MV-4-11 (cell line): ENCODE results near the gene RPP25.
A peak's percentile ranks its signal among the peaks of the same experiment; 100 is the strongest.

ENCODE experiments used
- DNase-seq: peaks from one replicate; lab custom pipeline; 2025; lab: John Stamatoyannopoulos, UW

Gene RPP25

GRCh38 chr15:74956648-74957475, at the start of gene RPP25:
RPP25 (minus strand) TSS chr15:74956772; CDS start chr15:74956583, 189 bp downstream.
- DNase-seq, result peak; percentile 46

- no peak for DNase-seq
Measured at GRCh38 chr15:75002398-75002797, 45.8 kb upstream of the RPP25 start.

- no peak for DNase-seq
Measured at GRCh38 chr15:75001310-75001709, 44.7 kb upstream of the RPP25 start.

- DNase-seq, result no peak
Measured at GRCh38 chr15:74997543-74997942, 41.0 kb upstream of the RPP25 start.

DNA sequence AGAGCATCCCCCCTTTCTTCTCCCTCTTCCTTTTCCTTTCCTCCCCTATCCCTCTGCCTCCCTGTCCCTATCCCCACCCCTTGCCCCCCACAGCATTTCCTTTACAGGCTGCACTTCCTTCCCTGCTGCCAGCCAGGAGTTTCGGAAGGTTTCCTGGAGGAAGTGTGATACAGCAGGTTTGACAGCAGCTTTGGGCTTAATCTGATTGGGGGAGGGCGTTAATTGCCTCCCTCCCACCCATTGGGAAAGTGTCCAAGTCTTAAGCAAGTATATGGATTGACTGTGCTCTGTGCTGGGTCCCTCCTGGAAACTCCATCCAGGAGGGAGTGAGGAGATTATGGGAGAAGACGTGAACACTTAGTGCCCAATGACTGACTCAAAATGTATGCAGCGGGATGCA, 40.6 kb upstream of the RPP25 start:
- no peak for DNase-seq

- DNase-seq, result no peak
Measured at GRCh38 chr15:74995779-74996765, 39.5 kb upstream of the RPP25 start.

DNA sequence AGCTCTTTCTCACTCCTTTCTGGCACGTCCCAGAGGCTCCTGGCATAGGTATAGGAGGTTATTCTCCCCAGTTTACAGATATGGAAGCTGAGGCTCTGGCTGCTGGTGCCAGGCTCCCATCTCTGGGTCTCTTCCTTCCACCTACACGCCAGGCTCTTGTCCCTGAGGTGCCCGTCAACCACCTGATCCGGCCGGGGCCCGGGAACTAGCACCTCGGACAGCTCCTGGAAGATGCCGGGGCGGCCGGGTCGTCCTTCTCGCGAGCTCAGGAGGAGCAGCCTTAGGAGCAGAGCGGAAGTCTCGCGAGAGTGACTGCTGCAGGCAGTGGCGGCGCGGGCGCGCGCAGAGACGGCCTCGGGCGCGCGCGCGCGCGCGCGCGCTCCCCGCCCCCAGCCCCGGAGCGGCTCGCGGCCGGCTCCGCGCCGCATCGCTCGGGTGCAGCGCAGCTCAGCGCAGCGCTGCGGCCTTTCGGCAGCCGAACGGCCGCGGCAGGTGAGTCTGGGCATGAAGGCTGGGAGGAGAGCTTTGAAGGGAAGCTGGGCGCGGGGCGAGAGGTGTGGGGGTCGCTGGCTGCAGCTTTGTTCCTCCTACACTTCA, 38.7 kb upstream of the RPP25 start, which contains the start of gene SCAMP5:
Gene SCAMP5 (plus strand): TSS at position 382 of the 597 bp plus-strand sequence. CDS start 16,277 bp downstream, outside the sequence.
- peak; percentile 91 for DNase-seq

DNA sequence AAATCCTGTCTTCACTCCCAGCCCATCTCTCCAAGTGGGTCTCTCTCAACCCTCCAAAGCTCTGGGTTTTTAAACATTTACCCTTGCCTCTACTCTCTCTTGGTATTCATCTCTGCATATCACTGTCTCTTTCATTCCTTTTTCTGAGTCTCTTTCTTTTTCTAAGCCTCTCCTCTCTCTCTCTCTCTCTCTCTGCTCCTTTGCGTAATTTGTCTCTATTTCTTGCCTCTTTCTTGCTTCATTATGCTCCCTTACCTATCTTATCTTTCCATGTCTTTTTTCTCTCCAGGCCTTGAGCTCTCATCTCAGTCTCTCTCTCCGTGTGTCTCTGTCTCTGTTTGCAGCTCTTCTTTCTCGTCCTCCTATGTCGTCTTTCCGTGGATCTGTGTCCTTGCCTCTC, 38.1 kb upstream of the RPP25 start:
- DNase-seq, result no peak

GRCh38 chr15:74994236-74994635, 37.7 kb upstream of the RPP25 start:
- no peak for DNase-seq

GRCh38 chr15:74992619-74993018, 36.0 kb upstream of the RPP25 start:
- no peak for DNase-seq

- DNase-seq, result no peak
Measured at GRCh38 chr15:74989527-74989926, 33.0 kb upstream of the RPP25 start.

DNA sequence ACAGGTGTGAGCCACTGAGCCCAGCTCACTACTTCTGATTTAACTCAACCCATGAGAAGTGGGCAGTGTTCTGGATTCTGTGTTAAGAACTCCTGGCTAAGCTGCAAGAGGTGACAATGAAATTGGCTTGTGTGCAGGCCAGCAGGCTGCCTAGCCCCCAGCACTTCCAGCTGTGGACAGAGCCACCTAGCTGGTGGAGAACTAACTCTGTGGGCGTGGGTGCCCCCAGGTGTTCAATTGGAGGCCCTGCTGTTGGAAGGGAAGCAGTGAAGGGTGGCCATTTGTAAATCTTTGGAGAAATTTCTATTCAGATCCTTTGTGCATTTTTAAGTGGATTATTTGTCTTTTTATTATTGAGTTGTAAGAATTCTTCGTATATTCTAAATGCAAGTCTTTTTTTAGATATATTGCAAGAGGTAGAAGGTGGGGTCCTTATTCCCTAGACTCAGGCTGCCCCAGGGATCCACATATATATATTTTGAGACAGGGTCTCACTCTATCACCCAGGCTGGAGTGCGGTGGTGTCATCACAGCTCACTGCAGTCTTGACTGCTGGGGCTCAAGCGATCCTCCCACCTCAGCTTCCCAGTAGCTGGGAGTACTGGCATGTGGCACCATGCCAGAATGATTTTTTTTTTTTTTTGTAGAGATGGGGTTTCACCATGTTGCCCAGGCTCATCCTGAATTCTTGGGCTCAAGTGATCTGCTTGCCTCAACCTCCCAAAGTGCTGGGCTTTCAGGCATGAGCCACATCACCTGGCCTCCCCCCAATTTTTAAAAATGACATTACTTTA, 31.6 kb upstream of the RPP25 start:
- DNase-seq, result peak; percentile 47

- peak; percentile 58 for DNase-seq
Measured at GRCh38 chr15:74983725-74984231, 27.2 kb upstream of the RPP25 start.

- DNase-seq, result peak; percentile 80
Measured at GRCh38 chr15:74982183-74982582, 25.6 kb upstream of the RPP25 start.

DNA sequence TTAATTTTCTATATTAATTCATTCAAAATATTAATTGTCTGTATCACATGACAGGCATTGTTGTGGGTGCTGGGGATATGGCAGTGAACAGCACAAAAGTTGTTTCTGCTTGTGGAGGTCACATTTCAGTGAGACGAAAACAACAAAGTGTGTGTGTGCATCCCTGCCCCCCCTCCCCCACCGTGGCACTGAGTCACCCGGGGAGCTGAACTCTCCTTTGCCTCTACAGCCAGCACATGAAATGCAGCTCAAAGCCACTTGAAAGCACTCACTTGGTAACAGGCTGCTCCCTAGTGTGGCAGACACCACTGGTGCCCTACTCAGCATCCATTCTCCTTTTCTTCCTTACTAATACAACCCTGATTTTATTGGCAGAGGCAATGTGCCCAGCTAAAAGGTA, 21.9 kb upstream of the RPP25 start:
- no peak for DNase-seq

DNA sequence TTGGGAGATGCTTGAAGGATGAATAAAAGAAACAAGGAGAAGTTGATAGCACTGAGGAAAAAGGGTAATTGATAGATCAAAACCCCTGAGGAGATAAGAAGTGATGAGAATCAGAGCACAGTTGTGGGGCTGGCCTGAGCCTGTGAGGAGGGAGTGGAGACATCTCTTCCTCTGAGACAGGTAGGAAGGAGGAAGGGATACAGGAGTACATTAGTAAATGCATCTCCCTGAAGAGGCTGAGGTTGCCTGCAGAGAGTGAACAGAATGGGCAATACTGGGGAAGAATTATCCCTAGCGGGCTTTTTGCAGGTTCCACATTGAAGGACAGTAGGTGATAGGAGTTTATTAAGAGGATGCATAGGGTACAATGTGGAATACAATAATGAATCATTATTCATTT, 21.5 kb upstream of the RPP25 start:
- DNase-seq, result no peak

DNA sequence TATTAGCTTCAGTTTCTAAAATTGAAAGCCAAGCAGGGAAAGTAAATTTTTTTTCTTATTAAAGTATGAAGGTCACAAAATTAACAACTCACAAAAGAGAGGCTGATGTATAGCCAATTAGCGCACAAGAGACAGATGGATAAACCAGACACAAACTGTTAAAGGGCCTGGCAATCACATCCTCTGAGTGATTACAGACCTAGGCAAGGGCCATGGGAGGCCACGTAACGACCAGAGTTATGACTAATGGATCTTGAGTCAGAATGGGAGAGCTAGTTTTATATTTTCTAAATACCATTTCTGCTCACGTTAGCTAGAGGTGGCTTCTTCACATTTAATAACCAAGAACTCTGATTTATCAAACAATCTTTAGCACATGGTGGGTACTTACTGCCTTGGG, 21.0 kb upstream of the RPP25 start:
- DNase-seq, result no peak

DNA sequence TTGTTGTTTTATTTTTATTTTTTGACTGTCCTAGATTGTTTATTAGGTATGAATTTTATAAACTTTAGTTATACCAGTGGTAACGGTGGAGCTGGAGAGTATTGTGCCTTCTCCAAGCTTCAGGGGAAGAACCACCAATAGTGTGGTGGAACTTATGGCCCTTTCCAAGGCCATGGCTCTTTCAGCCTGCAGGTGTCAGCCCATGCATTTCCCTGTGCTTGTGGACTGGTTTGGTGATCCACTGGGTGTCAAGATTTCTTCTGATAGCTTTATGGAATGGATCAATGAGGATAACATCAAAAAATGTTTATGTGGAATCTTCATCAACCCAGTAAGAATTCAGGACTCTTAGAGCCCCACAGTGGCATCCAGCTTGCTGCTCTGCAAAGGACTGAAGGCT, 19.6 kb upstream of the RPP25 start:
- no peak for DNase-seq

- DNase-seq, result no peak
Measured at GRCh38 chr15:74967670-74968069, 11.1 kb upstream of the RPP25 start.

GRCh38 chr15:74964794-74965193, 8.2 kb upstream of the RPP25 start:
- no peak for DNase-seq

DNA sequence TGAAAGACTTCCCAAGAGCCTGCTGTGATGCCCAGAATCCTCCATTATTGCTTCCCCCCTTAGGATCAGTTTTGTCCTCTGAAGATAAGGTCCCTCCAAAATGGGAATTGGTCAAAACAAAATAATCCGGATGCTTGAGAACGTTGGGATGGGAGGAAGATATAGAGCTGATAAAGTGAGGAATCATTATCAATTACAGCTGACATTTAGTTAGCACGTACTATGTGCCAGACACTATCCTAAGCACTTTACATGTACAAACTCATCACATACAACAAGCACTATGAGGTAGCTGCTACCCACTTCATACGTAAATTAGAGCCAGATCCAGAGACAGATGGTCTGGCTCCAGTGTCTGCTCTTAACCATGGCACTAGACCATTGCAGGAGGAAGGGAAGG, 6.6 kb upstream of the RPP25 start:
- DNase-seq, result no peak
